ENCODE data around the gene DNAH1.

- TF ChIP-seq CTCF (IDR thresholded peaks at IDR 0.05) = no peak
- TF ChIP-seq POLR2A (IDR thresholded peaks at IDR 0.05) = no peak
- no peak for TF ChIP-seq POLR2AphosphoS5 (IDR thresholded peaks at IDR 0.05)
- TF ChIP-seq EP300 (IDR thresholded peaks at IDR 0.05) = no peak
Measured at GRCh38 chr3:52354676-52355075, 38.6 kb downstream of the DNAH1 start.
